ENCODE results near the gene FAT1. TPM values are rescaled to one million over a fixed set of nuclear protein-coding genes. Genes with fewer than 3 reads are reported as not detected.

The FAT1 gene
- total RNA-seq, 4 donors from 2014 or later, result 321 to 477 (median 380) TPM

DNA sequence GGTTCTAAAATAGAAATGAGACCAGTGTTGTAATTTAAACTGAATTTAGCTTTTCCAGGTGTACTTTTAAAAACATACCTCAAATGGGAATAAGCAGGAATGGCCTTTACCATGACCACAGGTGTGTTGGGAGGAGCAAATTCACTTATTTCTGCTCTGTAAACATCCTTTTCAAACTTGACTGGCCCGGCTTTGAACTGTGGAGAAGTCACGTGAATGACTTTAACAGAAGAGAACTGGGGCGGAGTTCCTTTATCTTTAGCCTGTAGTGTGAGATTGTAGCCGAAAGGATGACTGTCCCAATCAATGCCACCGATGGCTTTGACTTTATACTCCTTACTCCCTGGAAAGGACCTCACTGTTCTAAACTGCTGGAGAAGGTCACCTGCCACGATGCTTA lies 15.1 kb downstream of the FAT1 start:
- TF ChIP-seq, protein P1, sequence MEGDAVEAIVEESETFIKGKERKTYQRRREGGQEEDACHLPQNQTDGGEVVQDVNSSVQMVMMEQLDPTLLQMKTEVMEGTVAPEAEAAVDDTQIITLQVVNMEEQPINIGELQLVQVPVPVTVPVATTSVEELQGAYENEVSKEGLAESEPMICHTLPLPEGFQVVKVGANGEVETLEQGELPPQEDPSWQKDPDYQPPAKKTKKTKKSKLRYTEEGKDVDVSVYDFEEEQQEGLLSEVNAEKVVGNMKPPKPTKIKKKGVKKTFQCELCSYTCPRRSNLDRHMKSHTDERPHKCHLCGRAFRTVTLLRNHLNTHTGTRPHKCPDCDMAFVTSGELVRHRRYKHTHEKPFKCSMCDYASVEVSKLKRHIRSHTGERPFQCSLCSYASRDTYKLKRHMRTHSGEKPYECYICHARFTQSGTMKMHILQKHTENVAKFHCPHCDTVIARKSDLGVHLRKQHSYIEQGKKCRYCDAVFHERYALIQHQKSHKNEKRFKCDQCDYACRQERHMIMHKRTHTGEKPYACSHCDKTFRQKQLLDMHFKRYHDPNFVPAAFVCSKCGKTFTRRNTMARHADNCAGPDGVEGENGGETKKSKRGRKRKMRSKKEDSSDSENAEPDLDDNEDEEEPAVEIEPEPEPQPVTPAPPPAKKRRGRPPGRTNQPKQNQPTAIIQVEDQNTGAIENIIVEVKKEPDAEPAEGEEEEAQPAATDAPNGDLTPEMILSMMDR (IDR thresholded peaks at IDR 0.05), result no peak
- no peak for TF ChIP-seq POLR2AphosphoS5 (IDR thresholded peaks at IDR 0.05)
- no peak for TF ChIP-seq EP300 (IDR thresholded peaks at IDR 0.05; ENCODE audit: low read depth)
- no peak for TF ChIP-seq POLR2A (IDR thresholded peaks at IDR 0.05)
- 55 to 57% methylated on average over 2 to 6 of the region's 6 CpGs for WGBS, 2 donors (ENCODE audit: low coverage in 1 of 2)
- Histone ChIP-seq H3K4me1 (peaks cover 9 to 67% (median 40%) of the 10 kb centered on the region in 4 donors), H3K9me3 (no peaks in the 10 kb centered on the region), H3K36me3 (no peaks in the 10 kb centered on the region), H3K27ac (peak overlapping the region; percentile 41 to 81 (median 74)), H3K27me3 (no peaks in the 10 kb centered on the region), H3K4me3 (no peak overlapping the region)
- intact Hi-C loops (cut with DNase I; ENCODE audit: low total_unique reads), result no loop called here
- in situ Hi-C loops (cut with MboI; ENCODE audit: low pct_ligation_motif_present in 1 of 4, low pct_unique_long_range_greater_than_20kb in 1 of 4, low sequenced_read_pairs in 3 of 4), result no loop called here
- no peak for DNase-seq

DNA sequence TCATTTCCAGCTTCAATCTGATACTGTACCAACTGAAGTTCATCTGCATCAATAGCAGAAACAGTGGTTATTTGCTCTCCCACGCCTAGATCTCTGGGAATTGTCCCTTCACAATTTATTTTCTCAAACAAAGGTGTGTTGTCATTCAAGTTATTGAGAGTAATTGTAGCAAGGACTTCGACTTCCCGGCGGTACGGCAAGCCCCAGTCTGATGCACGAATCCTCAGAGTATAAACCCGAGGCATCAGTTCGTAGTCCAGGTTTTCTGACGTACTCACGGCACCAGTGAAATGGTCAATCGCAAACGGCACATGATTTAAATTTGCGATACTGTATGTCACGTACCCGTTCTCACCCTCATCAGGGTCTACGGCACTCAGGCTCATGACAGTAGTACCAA lies 15.7 kb downstream of the FAT1 start:
- whole genome bisulfite sequencing, 2 donors (ENCODE audit: low coverage in 1 of 2), result 57 to 72% methylated on average over 4 to 16 of the region's 16 CpGs
- Histone ChIP-seq H3K36me3 (no peaks in the 10 kb centered on the region), H3K4me3 (no peak overlapping the region), H3K9me3 (no peaks in the 10 kb centered on the region), H3K27me3 (no peaks in the 10 kb centered on the region), H3K4me1 (peaks cover 12 to 72% (median 45%) of the 10 kb centered on the region in 4 donors), H3K27ac (peak overlapping the region; percentile 54 to 81 (median 74))
- intact Hi-C loops (cut with DNase I; ENCODE audit: low total_unique reads) (no loop called here), in situ Hi-C loops (cut with MboI; ENCODE audit: low pct_ligation_motif_present in 1 of 4, low pct_unique_long_range_greater_than_20kb in 1 of 4, low sequenced_read_pairs in 3 of 4) (no loop called here)
- TF ChIP-seq, protein P1 (IDR thresholded peaks at IDR 0.05), result no peak
- TF ChIP-seq POLR2A (IDR thresholded peaks at IDR 0.05) (no peak), POLR2AphosphoS5 (IDR thresholded peaks at IDR 0.05) (no peak), EP300 (IDR thresholded peaks at IDR 0.05; ENCODE audit: low read depth) (no peak)
- DNase-seq, result peak; percentile 76

DNA sequence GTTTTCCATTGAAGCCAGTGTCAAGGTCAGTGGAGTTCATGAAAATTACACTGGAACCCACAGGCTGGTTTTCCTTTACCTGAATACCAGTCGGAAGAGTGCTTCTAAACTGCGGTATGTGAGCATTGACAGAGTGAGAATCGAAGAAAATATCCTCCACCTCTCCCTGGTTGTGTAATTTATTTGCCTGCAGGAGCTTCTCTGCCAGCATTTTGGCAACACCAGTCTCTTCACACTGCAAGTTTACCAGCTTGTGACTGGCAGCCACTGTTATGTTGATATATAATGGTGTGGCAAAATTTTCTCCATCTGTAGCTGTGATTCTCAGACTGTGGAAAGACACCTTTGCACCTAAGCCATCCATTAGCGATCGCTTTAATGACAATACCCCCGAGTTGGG lies 16.1 kb downstream of the FAT1 start:
- no peaks in the 10 kb centered on the region for H3K27me3 ChIP-seq
- peak overlapping the region; percentile 54 to 81 (median 74) for H3K27ac ChIP-seq
- no peaks in the 10 kb centered on the region for H3K9me3 ChIP-seq
- in situ Hi-C loops (cut with MboI; ENCODE audit: low pct_ligation_motif_present in 1 of 4, low pct_unique_long_range_greater_than_20kb in 1 of 4, low sequenced_read_pairs in 3 of 4) (no loop called here), intact Hi-C loops (cut with DNase I; ENCODE audit: low total_unique reads) (no loop called here)
- DNase-seq, result no peak
- H3K4me3 ChIP-seq, result no peak overlapping the region
- H3K36me3 ChIP-seq, result no peaks in the 10 kb centered on the region
- TF ChIP-seq POLR2AphosphoS5 (IDR thresholded peaks at IDR 0.05) (no peak), POLR2A (IDR thresholded peaks at IDR 0.05) (no peak), EP300 (IDR thresholded peaks at IDR 0.05; ENCODE audit: low read depth) (no peak)
- TF ChIP-seq, protein P1 (IDR thresholded peaks at IDR 0.05), result no peak
- H3K4me1 ChIP-seq, result peaks cover 16 to 76% (median 50%) of the 10 kb centered on the region in 4 donors
- 64 to 70% methylated on average over 5 to 6 of the region's 6 CpGs for WGBS, 2 donors (ENCODE audit: low coverage in 1 of 2)

DNA sequence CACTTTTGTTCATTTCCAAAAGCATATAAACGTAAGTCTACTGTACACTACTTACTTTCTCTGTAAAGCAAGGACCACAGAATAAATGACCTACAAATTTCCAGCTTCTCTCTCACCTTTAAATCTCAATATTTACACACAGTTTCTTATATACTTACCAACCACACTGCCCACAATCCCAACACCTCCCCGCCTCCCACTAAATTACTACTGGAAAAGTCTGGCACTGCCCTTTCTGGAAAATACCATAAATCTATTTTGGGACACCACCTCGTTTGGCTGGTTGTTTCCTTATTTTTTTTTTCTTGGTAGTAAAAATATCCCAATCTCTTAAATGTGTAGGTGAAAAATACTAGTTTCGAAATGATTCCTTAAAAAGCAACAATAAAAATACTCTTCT lies 19.6 kb downstream of the FAT1 start:
- Histone ChIP-seq H3K4me1 (peaks cover 30 to 88% (median 60%) of the 10 kb centered on the region in 4 donors), H3K9me3 (no peaks in the 10 kb centered on the region), H3K36me3 (no peaks in the 10 kb centered on the region), H3K27ac (peak overlapping the region; percentile 59 to 79 (median 68)), H3K27me3 (no peaks in the 10 kb centered on the region), H3K4me3 (peak overlapping the region in 1 of 4 donors; percentile 7)
- in situ Hi-C loops (cut with MboI; ENCODE audit: low pct_ligation_motif_present in 1 of 4, low pct_unique_long_range_greater_than_20kb in 1 of 4, low sequenced_read_pairs in 3 of 4) (no loop called here), intact Hi-C loops (cut with DNase I; ENCODE audit: low total_unique reads) (no loop called here)
- DNase-seq, result no peak
- WGBS, 2 donors (ENCODE audit: low coverage in 1 of 2), result 29 to 30% methylated on average over 4 of the region's 4 CpGs
- TF ChIP-seq EP300 (IDR thresholded peaks at IDR 0.05; ENCODE audit: low read depth), result no peak
- peak in 2 of 3 donors; percentile 28 to 39 for TF ChIP-seq POLR2AphosphoS5 (IDR thresholded peaks at IDR 0.05)

DNA sequence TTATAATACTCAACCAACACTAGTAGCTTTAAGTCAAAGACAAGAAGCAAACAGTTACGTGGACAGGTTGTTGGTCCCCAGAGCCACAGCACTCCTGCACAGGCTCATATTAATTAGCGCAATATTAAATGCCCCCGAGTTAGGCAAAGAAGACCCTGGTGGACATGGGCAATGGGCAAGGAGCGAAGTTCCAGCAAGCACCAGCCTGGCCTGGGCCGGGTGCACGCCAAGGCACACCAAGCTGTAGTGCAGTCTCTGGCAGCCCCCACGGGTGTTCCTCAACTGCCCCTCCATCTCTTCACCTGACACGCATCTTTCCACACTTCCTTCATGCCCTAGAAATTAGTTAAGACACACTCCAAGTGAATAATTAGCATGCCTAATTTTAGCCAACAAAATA lies 20.1 kb downstream of the FAT1 start:
- intact Hi-C loops (cut with DNase I; ENCODE audit: low total_unique reads), result no loop called here
- peak overlapping the region; percentile 59 to 79 (median 68) for H3K27ac ChIP-seq
- DNase-seq, result no peak

More for the DNA sequence above, 20.1 kb downstream of the FAT1 start:
- H3K9me3 ChIP-seq, result no peaks in the 10 kb centered on the region
- no peaks in the 10 kb centered on the region for H3K27me3 ChIP-seq
- in situ Hi-C loops (cut with MboI; ENCODE audit: low pct_ligation_motif_present in 1 of 4, low pct_unique_long_range_greater_than_20kb in 1 of 4, low sequenced_read_pairs in 3 of 4), result no loop called here
- H3K36me3 ChIP-seq, result no peaks in the 10 kb centered on the region
- peaks cover 30 to 85% (median 55%) of the 10 kb centered on the region in 4 donors for H3K4me1 ChIP-seq
- H3K4me3 ChIP-seq, result no peak overlapping the region
- 80 to 94% methylated on average over 4 to 8 of the region's 8 CpGs for WGBS, 2 donors (ENCODE audit: low coverage in 1 of 2)
- no peak for TF ChIP-seq POLR2A (IDR thresholded peaks at IDR 0.05)
- TF ChIP-seq EP300 (IDR thresholded peaks at IDR 0.05; ENCODE audit: low read depth), result no peak
- TF ChIP-seq, protein P1 (IDR thresholded peaks at IDR 0.05), result no peak
- TF ChIP-seq POLR2AphosphoS5 (IDR thresholded peaks at IDR 0.05), result no peak
